Measurements from ENCODE around the gene FGF19. TPM values are rescaled to one million over a fixed set of nuclear protein-coding genes. Genes with fewer than 3 reads are reported as not detected.

Gene FGF19
- total and polyA plus RNA-seq, 2 donors (not counting 1 experiment from before 2014, with no cell fraction given) = not detected

- DNase-seq = no peak
- no peak overlapping the region for H3K4me3 Mint-ChIP-seq
- peaks cover 15% of the 10 kb centered on the region for H3K4me1 Mint-ChIP-seq
- TF ChIP-seq EZH2 (IDR thresholded peaks at IDR 0.05; ENCODE audit: borderline replicate concordance, insufficient read depth, low read depth, low read length, poor library complexity, severe bottlenecking) (no peak), CTCF (IDR thresholded peaks at IDR 0.05) (no peak)
- H3K79me2 ChIP-seq (ENCODE audit: control insufficient read depth, insufficient read depth, low read length) = no peaks in the 10 kb centered on the region
- ChIA-PET POLR2A (no interaction called here), CTCF (interaction anchor here (1.8 to 4.3 kb wide), 3 partner anchors 9 to 567 kb away, joined by 4 to 21 read pairs (median 13); no protein-coding TSS in a partner anchor)
- peaks cover 18% of the 10 kb centered on the region for H4K20me1 ChIP-seq (ENCODE audit: control insufficient read depth, insufficient read depth, low read length, poor library complexity, severe bottlenecking)
- H2AFZ ChIP-seq (ENCODE audit: insufficient read depth, low read depth, low read length, poor library complexity, severe bottlenecking) = no peak overlapping the region
- H3K4me1 ChIP-seq (ENCODE audit: control insufficient read depth in 2 of 2, insufficient read depth in 2 of 2, low read length in 2 of 2) = peaks cover 0 to 3% of the 10 kb centered on the region in 2 donors
- H3K4me3 ChIP-seq (ENCODE audit: control extremely low read depth in 1 of 5, extremely low read depth in 1 of 5, insufficient read depth in 1 of 5, low read depth in 2 of 5, low read length in 4 of 5) = no peak overlapping the region
- peaks cover 0 to 70% of the 10 kb centered on the region in 2 experiments for H3K36me3 ChIP-seq (replicated peaks in 1 of 2; ENCODE audit: control extremely low read depth in 1 of 2, control insufficient read depth in 1 of 2, extremely low read depth in 1 of 2, insufficient read depth in 2 of 2, low read length in 1 of 2)
- no peaks in the 10 kb centered on the region for H3K27me3 Mint-ChIP-seq
- no peak overlapping the region for H3K9ac ChIP-seq (ENCODE audit: low read length)
- intact Hi-C loops (cut with micrococcal nuclease) = no loop called here
- no peaks in the 10 kb centered on the region for H3K27me3 ChIP-seq (replicated peaks in 1 of 4; ENCODE audit: control extremely low read depth in 1 of 4, control insufficient read depth in 3 of 4, insufficient read depth in 4 of 4, low read length in 3 of 4)
- no peak overlapping the region for H3K4me2 ChIP-seq (replicated peaks; ENCODE audit: low read depth, low read length, poor library complexity, severe bottlenecking)
- H3K27ac Mint-ChIP-seq = no peak overlapping the region
- no peak for ATAC-seq (ENCODE audit: low read depth)
- WGBS (ENCODE audit: insufficient coverage) = 96% methylated on average over 25 of the region's 26 CpGs
- no peak overlapping the region for H3K27ac ChIP-seq (ENCODE audit: low read length in 2 of 2)
- H3K9me3 Mint-ChIP-seq (ENCODE audit: insufficient read depth) = no peaks in the 10 kb centered on the region
- no peaks in the 10 kb centered on the region for H3K9me3 ChIP-seq (ENCODE audit: control extremely low read depth in 1 of 3, control insufficient read depth in 2 of 3, insufficient read depth in 1 of 3, low read length in 2 of 3)
Measured at GRCh38 chr11:69667619-69668604, 35.9 kb downstream of the FGF19 start.
